ENCODE measurements around the gene PAPPA2. TPM values are rescaled to one million over a fixed set of nuclear protein-coding genes. Genes with fewer than 3 reads are reported as not detected.

PAPPA2 gene
- total RNA-seq, 3 donors from 2014 or later = 1.2 to 3.9 (median 2.6) TPM

DNA sequence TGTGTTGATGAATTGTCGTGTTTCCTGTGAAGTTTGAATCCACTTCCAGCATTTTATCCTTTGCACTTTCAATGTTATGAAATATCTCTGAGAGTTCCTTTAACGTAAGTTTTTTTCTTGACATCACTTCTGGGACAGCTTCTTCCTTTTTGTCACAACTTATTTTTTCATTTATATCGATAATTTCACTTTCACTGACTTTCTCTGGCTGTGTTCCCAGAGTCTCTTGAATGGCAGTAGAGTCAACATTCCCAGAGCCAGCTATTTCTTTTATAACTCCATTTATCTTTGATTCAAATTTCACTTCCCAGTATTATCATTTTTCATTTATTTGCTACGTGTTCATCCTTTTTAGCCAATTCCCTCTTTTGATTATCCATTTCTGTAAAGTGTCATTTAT lies 256.5 kb downstream of the PAPPA2 start:
- no peaks in the 10 kb centered on the region for H3K4me1 ChIP-seq
- H3K27ac ChIP-seq = no peak overlapping the region
- H3K27me3 ChIP-seq = no peaks in the 10 kb centered on the region
- H3K4me3 ChIP-seq = no peak overlapping the region
- no peaks in the 10 kb centered on the region for H3K36me3 ChIP-seq
- no peak for DNase-seq (ENCODE audit: low spot score in 2 of 2)
- no peak for TF ChIP-seq POLR2AphosphoS5 (IDR thresholded peaks at IDR 0.05)
- TF ChIP-seq, protein P1, sequence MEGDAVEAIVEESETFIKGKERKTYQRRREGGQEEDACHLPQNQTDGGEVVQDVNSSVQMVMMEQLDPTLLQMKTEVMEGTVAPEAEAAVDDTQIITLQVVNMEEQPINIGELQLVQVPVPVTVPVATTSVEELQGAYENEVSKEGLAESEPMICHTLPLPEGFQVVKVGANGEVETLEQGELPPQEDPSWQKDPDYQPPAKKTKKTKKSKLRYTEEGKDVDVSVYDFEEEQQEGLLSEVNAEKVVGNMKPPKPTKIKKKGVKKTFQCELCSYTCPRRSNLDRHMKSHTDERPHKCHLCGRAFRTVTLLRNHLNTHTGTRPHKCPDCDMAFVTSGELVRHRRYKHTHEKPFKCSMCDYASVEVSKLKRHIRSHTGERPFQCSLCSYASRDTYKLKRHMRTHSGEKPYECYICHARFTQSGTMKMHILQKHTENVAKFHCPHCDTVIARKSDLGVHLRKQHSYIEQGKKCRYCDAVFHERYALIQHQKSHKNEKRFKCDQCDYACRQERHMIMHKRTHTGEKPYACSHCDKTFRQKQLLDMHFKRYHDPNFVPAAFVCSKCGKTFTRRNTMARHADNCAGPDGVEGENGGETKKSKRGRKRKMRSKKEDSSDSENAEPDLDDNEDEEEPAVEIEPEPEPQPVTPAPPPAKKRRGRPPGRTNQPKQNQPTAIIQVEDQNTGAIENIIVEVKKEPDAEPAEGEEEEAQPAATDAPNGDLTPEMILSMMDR (IDR thresholded peaks at IDR 0.05) = no peak
- H3K9me3 ChIP-seq = no peaks in the 10 kb centered on the region
- intact Hi-C loops (cut with DNase I; ENCODE audit: low total_unique reads) = no loop called here

DNA sequence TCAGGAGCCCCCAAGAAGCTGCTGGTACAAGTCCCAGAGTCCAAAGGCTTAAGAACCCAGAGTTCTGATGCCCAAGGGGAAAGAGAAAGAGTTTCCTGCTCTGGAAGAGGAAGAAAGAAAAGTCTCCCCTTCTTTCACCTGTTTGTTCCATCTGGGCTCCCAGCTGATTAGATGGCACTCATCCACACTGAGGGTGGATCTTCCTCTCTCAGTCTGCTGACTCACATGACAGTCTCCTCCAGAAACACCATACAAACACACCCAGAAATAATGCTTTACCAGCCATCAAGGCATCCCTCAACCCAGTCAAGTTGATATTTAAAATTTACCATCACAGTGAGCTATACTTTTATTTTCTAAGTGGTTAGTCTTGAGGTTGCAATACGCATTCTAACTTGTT lies 257.9 kb downstream of the PAPPA2 start:
- no peaks in the 10 kb centered on the region for H3K36me3 ChIP-seq
- no peak overlapping the region for H3K27ac ChIP-seq
- no peaks in the 10 kb centered on the region for H3K4me1 ChIP-seq
- TF ChIP-seq, protein P1 (IDR thresholded peaks at IDR 0.05) = no peak
- TF ChIP-seq POLR2AphosphoS5 (IDR thresholded peaks at IDR 0.05) = no peak
- no peak for TF ChIP-seq POLR2A (IDR thresholded peaks at IDR 0.05)
- no peaks in the 10 kb centered on the region for H3K27me3 ChIP-seq
- DNase-seq (ENCODE audit: low spot score in 2 of 2) = no peak
- intact Hi-C loops (cut with DNase I; ENCODE audit: low total_unique reads) = no loop called here
- H3K4me3 ChIP-seq = no peak overlapping the region
- H3K9me3 ChIP-seq = no peaks in the 10 kb centered on the region

DNA sequence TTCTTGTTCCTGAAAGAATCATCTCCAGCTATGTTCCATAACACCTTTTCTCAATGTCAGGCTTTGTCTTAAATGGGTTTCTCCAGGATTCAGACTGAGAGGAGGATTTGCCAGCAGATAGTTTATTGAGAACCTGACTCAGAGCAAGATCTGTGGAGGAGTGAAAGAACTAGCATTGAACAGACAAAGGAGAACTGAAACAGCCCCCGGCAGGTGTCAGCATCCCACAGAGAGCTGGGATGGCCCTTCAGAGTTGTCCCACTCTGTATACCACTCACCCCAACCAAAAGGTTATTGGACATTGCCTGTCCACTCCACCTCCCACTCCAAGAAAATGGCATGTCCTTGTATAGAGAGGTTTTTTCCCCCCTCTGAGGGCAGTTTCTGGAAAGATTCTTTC lies 270.7 kb downstream of the PAPPA2 start:
- H3K4me1 ChIP-seq = no peaks in the 10 kb centered on the region
- intact Hi-C loops (cut with DNase I; ENCODE audit: low total_unique reads) = no loop called here
- no peak for DNase-seq (ENCODE audit: low spot score in 2 of 2)
- no peaks in the 10 kb centered on the region for H3K36me3 ChIP-seq
- H3K9me3 ChIP-seq = no peaks in the 10 kb centered on the region
- no peaks in the 10 kb centered on the region for H3K27me3 ChIP-seq
- H3K4me3 ChIP-seq = no peak overlapping the region
- TF ChIP-seq, protein P1 (IDR thresholded peaks at IDR 0.05) = no peak
- TF ChIP-seq POLR2AphosphoS5 (IDR thresholded peaks at IDR 0.05) = no peak
- no peak for TF ChIP-seq POLR2A (IDR thresholded peaks at IDR 0.05)
- no peak overlapping the region for H3K27ac ChIP-seq

DNA sequence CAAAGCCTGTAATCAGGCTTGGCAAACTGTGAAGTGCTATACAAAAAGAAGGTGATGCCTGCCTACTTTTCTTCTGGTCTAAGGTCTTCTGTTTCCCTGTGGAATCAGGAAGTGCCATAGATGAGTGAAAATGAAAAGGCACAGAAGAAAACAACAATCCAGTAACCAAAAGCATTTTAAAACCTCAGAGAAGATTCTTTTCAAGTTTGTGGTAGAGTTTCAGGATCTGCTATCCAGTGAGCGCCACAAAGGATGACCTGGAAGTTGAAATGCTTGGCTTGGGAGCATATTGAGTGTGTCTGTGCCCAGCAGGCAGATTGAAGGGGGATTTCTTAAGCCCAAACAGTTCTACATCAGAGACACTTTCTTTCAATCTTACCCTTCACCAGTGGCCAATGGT lies 272.2 kb downstream of the PAPPA2 start:
- intact Hi-C loops (cut with DNase I; ENCODE audit: low total_unique reads) = no loop called here
- DNase-seq (ENCODE audit: low spot score in 2 of 2) = no peak
- TF ChIP-seq POLR2AphosphoS5 (IDR thresholded peaks at IDR 0.05) = no peak
- TF ChIP-seq, protein P1 (IDR thresholded peaks at IDR 0.05) = no peak
- no peak for TF ChIP-seq POLR2A (IDR thresholded peaks at IDR 0.05)

DNA sequence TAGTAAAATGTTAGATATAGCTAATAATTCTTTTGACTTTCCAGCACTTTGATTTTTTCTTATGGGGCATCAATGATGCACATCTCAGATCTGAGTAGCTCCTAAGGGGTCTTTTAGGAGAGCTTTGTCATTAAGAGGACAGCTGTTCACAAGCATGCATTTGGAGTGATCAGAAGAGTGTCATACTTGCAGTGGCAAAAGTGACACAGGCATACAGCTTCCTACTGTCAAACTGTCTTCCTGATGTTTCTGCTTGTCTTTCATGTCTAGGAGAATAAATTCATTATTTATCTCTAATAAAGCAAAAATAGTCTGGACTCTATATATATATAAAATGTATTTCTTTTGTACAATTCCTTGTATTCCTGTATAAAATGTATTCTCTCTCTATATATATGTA lies 273.0 kb downstream of the PAPPA2 start:
- no peak for DNase-seq (ENCODE audit: low spot score in 2 of 2)
- Histone ChIP-seq H3K9me3 (no peaks in the 10 kb centered on the region), H3K27me3 (no peaks in the 10 kb centered on the region), H3K27ac (no peak overlapping the region), H3K4me1 (no peaks in the 10 kb centered on the region), H3K36me3 (no peaks in the 10 kb centered on the region), H3K4me3 (no peak overlapping the region)
- intact Hi-C loops (cut with DNase I; ENCODE audit: low total_unique reads) = no loop called here
- TF ChIP-seq, protein P1 (IDR thresholded peaks at IDR 0.05) = no peak
- TF ChIP-seq POLR2AphosphoS5 (IDR thresholded peaks at IDR 0.05) (no peak), POLR2A (IDR thresholded peaks at IDR 0.05) (no peak)

More for the DNA sequence above, 272.2 kb downstream of the PAPPA2 start:
- Histone ChIP-seq H3K9me3 (no peaks in the 10 kb centered on the region), H3K4me3 (no peak overlapping the region), H3K27me3 (no peaks in the 10 kb centered on the region), H3K36me3 (no peaks in the 10 kb centered on the region), H3K27ac (no peak overlapping the region), H3K4me1 (no peaks in the 10 kb centered on the region)

Data from breast epithelium (tissue), 4 donors.